Thymus (tissue), 11 donors: ENCODE data around the gene TLR3. TPM values are rescaled to one million over a fixed set of nuclear protein-coding genes. Genes with fewer than 3 reads are reported as not detected.
"Not testable (repeated sequence)": the region's sequence is repeated elsewhere in the genome, so short reads cannot be mapped to it uniquely, and the experiment has no call there.

Experiments
- DNase-seq, 9 donors: peaks; one replicate each; pipeline ENCODE4 v3.0.0-alpha.2; 2013; ENCODE audit warnings: low spot score in 9 of 9, low read depth in 6 of 9, missing footprints in 1 of 9
- H3K27ac ChIP-seq, 2 donors: one replicate each; pipeline ENCODE4 v1.5.1; 2013; ENCODE audit warnings: control low read depth in 1 of 2, low read depth in 1 of 2, low read length in 1 of 2, mild to moderate bottlenecking in 1 of 2, moderate library complexity in 1 of 2
- H3K27me3 ChIP-seq, 2 donors: one replicate each; pipeline ENCODE4 v1.5.1; 2013; ENCODE audit warnings: low read length in 1 of 2; ENCODE audit not compliant: control insufficient read depth in 2 of 2, insufficient read depth in 1 of 2
- H3K36me3 ChIP-seq, 2 donors: one replicate each; pipeline ENCODE4 v1.5.1; 2013; ENCODE audit warnings: low read length in 1 of 2, mild to moderate bottlenecking in 1 of 2, moderate library complexity in 1 of 2; ENCODE audit not compliant: control insufficient read depth in 2 of 2, insufficient read depth in 2 of 2
- H3K4me1 ChIP-seq, 2 donors: one replicate each; pipeline ENCODE4 v1.5.1; 2013; ENCODE audit warnings: low read length in 2 of 2; ENCODE audit not compliant: control insufficient read depth in 2 of 2, insufficient read depth in 2 of 2
- H3K4me3 ChIP-seq, 2 donors: one replicate each; pipeline ENCODE4 v1.5.1; 2013; ENCODE audit warnings: low read length in 2 of 2, control low read depth in 1 of 2, mild to moderate bottlenecking in 1 of 2
- H3K9me3 ChIP-seq, 2 donors: one replicate each; pipeline ENCODE4 v1.5.1; 2013; ENCODE audit warnings: low read length in 1 of 2, mild to moderate bottlenecking in 1 of 2; ENCODE audit not compliant: control insufficient read depth in 2 of 2, insufficient read depth in 1 of 2
- WGBS: extraction: QIAGEN DNeasy Blood & Tissue Kit; methylation state at CpG from one replicate; pipeline ENCODE4 v1.1.7; 2013; 5-methylcytosine and 5-hydroxymethylcytosine counted together
- polyA plus RNA-seq: library from polyadenylated mRNA; stranded (reverse); fragments of 200-250 nt; gene quantifications from one replicate; pipeline ENCODE4 v1.2.3, GENCODE V29; 2013
- total RNA-seq: library from RNA; stranded (reverse); fragments of 120-200 nt; gene quantifications from one replicate; pipeline ENCODE4 v1.2.4, GENCODE V29; 2013
- donor health status: healthy.

Gene TLR3
- total and polyA plus RNA-seq, 2 donors = 1.7 to 2.6 TPM

GRCh38 chr4:186039697-186040096, 29.3 kb upstream of the TLR3 start:
- Histone ChIP-seq H3K36me3 (no peaks in the 10 kb centered on the region), H3K9me3 (no peaks in the 10 kb centered on the region), H3K27me3 (peaks cover 0 to 2% of the 10 kb centered on the region in 2 donors), H3K4me1 (no peaks in the 10 kb centered on the region), H3K4me3 (no peak overlapping the region), H3K27ac (no peak overlapping the region)
- 67% methylated on average over 16 of the region's 16 CpGs for WGBS
- DNase-seq = no peak

GRCh38 chr4:186040316-186040715, 28.6 kb upstream of the TLR3 start:
- no peak for DNase-seq
- no peak overlapping the region for H3K4me3 ChIP-seq
- H3K9me3 ChIP-seq = no peaks in the 10 kb centered on the region
- no peak overlapping the region for H3K27ac ChIP-seq
- no peaks in the 10 kb centered on the region for H3K36me3 ChIP-seq
- H3K27me3 ChIP-seq = peaks cover 0 to 2% of the 10 kb centered on the region in 2 donors
- no peaks in the 10 kb centered on the region for H3K4me1 ChIP-seq
- 92% methylated on average over 12 of the region's 12 CpGs for whole genome bisulfite sequencing

GRCh38 chr4:186047501-186047900, 21.5 kb upstream of the TLR3 start:
- H3K9me3 ChIP-seq, DNase-seq, H3K4me3 ChIP-seq, H3K27ac ChIP-seq, H3K36me3 ChIP-seq, H3K4me1 ChIP-seq, H3K27me3 ChIP-seq: not testable (repeated sequence)
- WGBS = 90% methylated on average over 5 of the region's 5 CpGs

- H3K9me3 ChIP-seq, H3K36me3 ChIP-seq, H3K4me1 ChIP-seq, DNase-seq, H3K4me3 ChIP-seq, H3K27me3 ChIP-seq, H3K27ac ChIP-seq: not testable (repeated sequence)
- 86% methylated on average over 8 of the region's 8 CpGs for WGBS
These were observed 18.8 kb upstream of the TLR3 start for GRCh38 chr4:186050135-186050534.

- no peaks in the 10 kb centered on the region for H3K4me1 ChIP-seq
- H3K27me3 ChIP-seq = no peaks in the 10 kb centered on the region
- no peaks in the 10 kb centered on the region for H3K9me3 ChIP-seq
- DNase-seq = no peak
- no peak overlapping the region for H3K27ac ChIP-seq
- H3K4me3 ChIP-seq = no peak overlapping the region
- H3K36me3 ChIP-seq = no peaks in the 10 kb centered on the region
- WGBS = 93% methylated on average over 11 of the region's 11 CpGs
These were observed 17.9 kb upstream of the TLR3 start for GRCh38 chr4:186051096-186051495.

- no peak overlapping the region for H3K27ac ChIP-seq
- no peak for DNase-seq
- no peaks in the 10 kb centered on the region for H3K4me1 ChIP-seq
- no peaks in the 10 kb centered on the region for H3K9me3 ChIP-seq
- no peak overlapping the region for H3K4me3 ChIP-seq
- H3K27me3 ChIP-seq = no peaks in the 10 kb centered on the region
- 41% methylated on average over 6 of the region's 6 CpGs for WGBS
- no peaks in the 10 kb centered on the region for H3K36me3 ChIP-seq
These were observed 10.5 kb upstream of the TLR3 start for GRCh38 chr4:186058253-186058979.

- no peaks in the 10 kb centered on the region for H3K27me3 ChIP-seq
- no peaks in the 10 kb centered on the region for H3K9me3 ChIP-seq
- no peak overlapping the region for H3K4me3 ChIP-seq
- WGBS = 13% methylated on average over 3 of the region's 3 CpGs
- no peaks in the 10 kb centered on the region for H3K36me3 ChIP-seq
- DNase-seq = no peak
- H3K4me1 ChIP-seq = no peaks in the 10 kb centered on the region
- H3K27ac ChIP-seq = no peak overlapping the region
These were observed 10.0 kb upstream of the TLR3 start for GRCh38 chr4:186058980-186059316.

- Histone ChIP-seq H3K36me3 (no peaks in the 10 kb centered on the region), H3K9me3 (no peaks in the 10 kb centered on the region), H3K4me3 (no peak overlapping the region), H3K27ac (no peak overlapping the region), H3K27me3 (no peaks in the 10 kb centered on the region), H3K4me1 (no peaks in the 10 kb centered on the region)
- no peak for DNase-seq
- WGBS = 92% methylated on average over 4 of the region's 4 CpGs
These were observed 7.0 kb upstream of the TLR3 start for GRCh38 chr4:186061921-186062320.

GRCh38 chr4:186067757-186068385, 1.1 kb upstream of the TLR3 start:
- Histone ChIP-seq H3K4me3 (no peak overlapping the region), H3K36me3 (no peaks in the 10 kb centered on the region), H3K27me3 (no peaks in the 10 kb centered on the region), H3K4me1 (peaks cover 3 to 4% of the 10 kb centered on the region in 2 donors), H3K9me3 (no peaks in the 10 kb centered on the region), H3K27ac (no peak overlapping the region)
- peak in 2 of 9 donors; percentile 16 to 33 for DNase-seq
- WGBS = 62% methylated on average over 9 of the region's 9 CpGs
